HEK293 (cell line): ENCODE data around the gene DMC1.

Source experiments
- CTCF ChIA-PET: fragments of 350-600 bp; formaldehyde crosslinking; extraction: SDS; loops from one replicate; lab custom pipeline; 2021; ENCODE audit warnings: antibody characterized with exemption; lab: Yijun Ruan, JAX
- POLR2A ChIA-PET: fragments of 300-600 bp; formaldehyde crosslinking; extraction: SDS; loops from one replicate; lab custom pipeline; 2020; ENCODE audit warnings: antibody characterized with exemption, inconsistent platforms; lab: Yijun Ruan, JAX
- H3K27ac ChIP-seq: fragments of 200-500 bp; sonication (Bioruptor generic); 2 replicates; pipeline ENCODE4 v1.5.1; 2014; ENCODE audit warnings: low read depth, low read length, control low read depth, inconsistent platforms; ENCODE audit errors: extremely low read depth
- H3K36me3 ChIP-seq, 2 experiments: fragments of 200-500 bp in 1 of 2; sonication (Bioruptor generic) in 1 of 2; 1 replicate in 1 of 2; 2 replicates in 1 of 2; pipeline ENCODE4 v1.5.1; 2014 to 2017; ENCODE audit warnings: inconsistent platforms in 2 of 2, low read length in 2 of 2; ENCODE audit not compliant: control insufficient read depth in 2 of 2, insufficient read depth in 1 of 2
- H3K4me1 ChIP-seq: fragments of 200-500 bp; sonication (Bioruptor generic); 2 replicates; pipeline ENCODE4 v1.5.1; 2014; ENCODE audit warnings: mild to moderate bottlenecking, low read length, inconsistent platforms; ENCODE audit not compliant: control insufficient read depth, insufficient read depth
- H3K4me3 ChIP-seq: 2 replicates; pipeline ENCODE4 v1.5.1; 2011; ENCODE audit warnings: low read depth, mild to moderate bottlenecking, control low read depth, low read length, moderate library complexity
- H3K9me3 ChIP-seq: fragments of 200-500 bp; sonication (Bioruptor generic); 2 replicates; pipeline ENCODE4 v1.5.1; 2014; ENCODE audit warnings: low read depth, low read length, inconsistent platforms; ENCODE audit not compliant: control insufficient read depth, insufficient read depth
- GLI4 ChIP-seq: fragments of 450-650 bp; formaldehyde crosslinking; IDR thresholded peaks from 2 replicates; pipeline ENCODE4 v1.5.1; 2016; ENCODE audit warnings: missing biosample characterization, missing genetic modification characterization
- GLIS2 ChIP-seq: fragments of 450-650 bp; formaldehyde crosslinking; IDR thresholded peaks from 2 replicates; pipeline ENCODE4 v1.5.1; 2016; ENCODE audit warnings: missing biosample characterization, missing genetic modification characterization
- KLF16 ChIP-seq: fragments of 450-650 bp; formaldehyde crosslinking; IDR thresholded peaks from 2 replicates; pipeline ENCODE4 v1.5.1; 2017; ENCODE audit warnings: missing biosample characterization, missing genetic modification characterization
- TRIM28 ChIP-seq: IDR thresholded peaks from 2 replicates; pipeline ENCODE4 v1.6.1; 2011; ENCODE audit warnings: low read length, control low read depth, borderline replicate concordance
- WT1 ChIP-seq: fragments of 450-650 bp; formaldehyde crosslinking; IDR thresholded peaks from 2 replicates; pipeline ENCODE4 v1.5.1; 2016; ENCODE audit warnings: missing biosample characterization, missing genetic modification characterization
- ZBTB21 ChIP-seq: fragments of 450-650 bp; formaldehyde crosslinking; IDR thresholded peaks from 2 replicates; pipeline ENCODE4 v1.5.1; 2017; ENCODE audit warnings: missing biosample characterization, missing genetic modification characterization
- ZFP37 ChIP-seq: fragments of 450-650 bp; formaldehyde crosslinking; IDR thresholded peaks from 2 replicates; pipeline ENCODE4 v1.5.1; 2016; ENCODE audit warnings: missing biosample characterization, missing genetic modification characterization
- ZNF10 ChIP-seq: fragments of 450-650 bp; formaldehyde crosslinking; IDR thresholded peaks from 2 replicates; pipeline ENCODE4 v1.5.1; 2017; ENCODE audit warnings: missing biosample characterization, missing genetic modification characterization
- ZNF184 ChIP-seq: fragments of 450-650 bp; IDR thresholded peaks from 2 replicates; pipeline ENCODE4 v1.5.1; 2018; ENCODE audit warnings: missing biosample characterization, mild to moderate bottlenecking, missing genetic modification characterization
- ZNF239 ChIP-seq: fragments of 450-650 bp; formaldehyde crosslinking; IDR thresholded peaks from 2 replicates; pipeline ENCODE4 v1.5.1; 2016; ENCODE audit warnings: missing biosample characterization, missing genetic modification characterization
- ZNF24 ChIP-seq: fragments of 450-650 bp; formaldehyde crosslinking; IDR thresholded peaks from 2 replicates; pipeline ENCODE4 v1.5.1; 2016; ENCODE audit warnings: missing biosample characterization, missing genetic modification characterization
- ZNF26 ChIP-seq: fragments of 450-650 bp; formaldehyde crosslinking; IDR thresholded peaks from 2 replicates; pipeline ENCODE4 v1.5.1; 2016; ENCODE audit warnings: missing biosample characterization, missing genetic modification characterization
- ZNF311 ChIP-seq: fragments of 450-650 bp; formaldehyde crosslinking; IDR thresholded peaks from 2 replicates; pipeline ENCODE4 v1.5.1; 2017; ENCODE audit warnings: missing biosample characterization, missing genetic modification characterization, borderline replicate concordance
- ZNF404 ChIP-seq: fragments of 450-650 bp; formaldehyde crosslinking; IDR thresholded peaks from 2 replicates; pipeline ENCODE4 v1.5.1; 2017; ENCODE audit warnings: missing biosample characterization, missing genetic modification characterization
- ZNF561 ChIP-seq: fragments of 450-650 bp; IDR thresholded peaks from 2 replicates; pipeline ENCODE4 v1.5.1; 2018; ENCODE audit warnings: missing biosample characterization, missing genetic modification characterization, borderline replicate concordance
- ZNF610 ChIP-seq: fragments of 450-650 bp; formaldehyde crosslinking; IDR thresholded peaks from 2 replicates; pipeline ENCODE4 v1.5.1; 2016; ENCODE audit warnings: missing biosample characterization, missing genetic modification characterization, borderline replicate concordance
- ZNF837 ChIP-seq: fragments of 450-650 bp; formaldehyde crosslinking; IDR thresholded peaks from 2 replicates; pipeline ENCODE4 v1.5.1; 2016; ENCODE audit warnings: missing biosample characterization, missing genetic modification characterization
- TF ChIP-seq, protein P1 (sequence below): fragments of 450-650 bp; formaldehyde crosslinking; IDR thresholded peaks from 2 replicates; pipeline ENCODE4 v1.5.1; 2016; ENCODE audit warnings: missing biosample characterization, missing genetic modification characterization
- TF ChIP-seq, protein P2 (sequence below): fragments of 450-650 bp; formaldehyde crosslinking; IDR thresholded peaks from 2 replicates; pipeline ENCODE4 v1.5.1; 2017; ENCODE audit warnings: missing biosample characterization, missing genetic modification characterization
- TF ChIP-seq, protein P3 (sequence below): fragments of 450-650 bp; formaldehyde crosslinking; IDR thresholded peaks from 2 replicates; pipeline ENCODE4 v1.5.1; 2016; ENCODE audit warnings: missing biosample characterization, missing genetic modification characterization
- TF ChIP-seq, protein P4 (sequence below): fragments of 450-650 bp; IDR thresholded peaks from 2 replicates; pipeline ENCODE4 v1.5.1; 2018; ENCODE audit warnings: missing biosample characterization, mild to moderate bottlenecking, missing genetic modification characterization
- TF ChIP-seq, protein P5 (sequence below): fragments of 450-650 bp; formaldehyde crosslinking; IDR thresholded peaks from 2 replicates; pipeline ENCODE4 v1.5.1; 2016; ENCODE audit warnings: missing biosample characterization, missing genetic modification characterization

DMC1 gene

DNA sequence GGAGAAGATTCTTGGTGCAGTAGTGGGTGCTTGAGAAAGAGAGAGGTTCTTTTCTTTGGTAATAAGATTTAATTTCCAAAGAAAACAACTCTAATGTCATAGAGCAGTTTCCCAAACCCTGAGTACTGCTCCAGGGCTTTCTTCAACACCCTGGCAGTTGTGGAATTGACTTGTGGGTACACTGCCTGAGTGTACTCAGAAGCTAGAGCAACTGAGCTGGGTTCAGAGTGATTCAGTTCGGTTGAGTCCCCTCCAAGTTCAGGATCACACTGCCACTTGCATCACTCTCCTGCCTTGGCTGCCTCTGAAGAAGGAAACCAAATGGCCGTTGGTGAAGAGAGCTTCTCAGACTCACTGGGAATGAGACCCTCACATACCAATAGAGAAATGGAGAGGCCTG is 5.3 kb downstream of the DMC1 start:
- Histone ChIP-seq H3K27ac (no peak overlapping the region), H3K9me3 (no peaks in the 10 kb centered on the region), H3K36me3 (peaks cover 0 to 2% of the 10 kb centered on the region in 2 experiments; a peak in 1 of 3 replicates), H3K4me1 (peaks cover 15% of the 10 kb centered on the region), H3K4me3 (no peak overlapping the region)
- ChIA-PET CTCF (interaction anchor here (0.5 to 2.5 kb wide), 2 partner anchors 462 to 513 kb away, joined by 5 to 9 read pairs; no protein-coding TSS in a partner anchor), POLR2A (no interaction called here)
- TF ChIP-seq ZNF10 (tag by site-specific recombination) = no peak
- no peak for TF ChIP-seq ZNF26 (tag by site-specific recombination)
- TF ChIP-seq TRIM28 = no peak
- TF ChIP-seq ZNF239 (tag by site-specific recombination) = no peak
- no peak for TF ChIP-seq ZNF837 (tag by site-specific recombination)
- no peak for TF ChIP-seq ZNF311 (tag by site-specific recombination)
- TF ChIP-seq GLI4 = no peak
- TF ChIP-seq ZNF404 (tag by site-specific recombination) = no peak
- no peak for TF ChIP-seq KLF16 (tag by site-specific recombination)
- TF ChIP-seq, protein P1, sequence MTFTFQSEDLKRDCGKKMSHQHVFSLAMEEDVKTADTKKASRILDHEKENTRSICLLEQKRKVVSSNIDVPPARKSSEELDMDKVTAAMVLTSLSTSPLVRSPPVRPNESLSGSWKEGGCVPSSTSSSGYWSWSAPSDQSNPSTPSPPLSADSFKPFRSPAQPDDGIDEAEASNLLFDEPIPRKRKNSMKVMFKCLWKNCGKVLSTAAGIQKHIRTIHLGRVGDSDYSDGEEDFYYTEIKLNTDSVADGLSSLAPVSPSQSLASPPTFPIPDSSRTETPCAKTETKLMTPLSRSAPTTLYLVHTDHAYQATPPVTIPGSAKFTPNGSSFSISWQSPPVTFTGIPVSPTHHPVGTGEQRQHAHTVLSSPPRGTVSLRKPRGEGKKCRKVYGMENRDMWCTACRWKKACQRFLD = no peak
- TF ChIP-seq, protein P2, sequence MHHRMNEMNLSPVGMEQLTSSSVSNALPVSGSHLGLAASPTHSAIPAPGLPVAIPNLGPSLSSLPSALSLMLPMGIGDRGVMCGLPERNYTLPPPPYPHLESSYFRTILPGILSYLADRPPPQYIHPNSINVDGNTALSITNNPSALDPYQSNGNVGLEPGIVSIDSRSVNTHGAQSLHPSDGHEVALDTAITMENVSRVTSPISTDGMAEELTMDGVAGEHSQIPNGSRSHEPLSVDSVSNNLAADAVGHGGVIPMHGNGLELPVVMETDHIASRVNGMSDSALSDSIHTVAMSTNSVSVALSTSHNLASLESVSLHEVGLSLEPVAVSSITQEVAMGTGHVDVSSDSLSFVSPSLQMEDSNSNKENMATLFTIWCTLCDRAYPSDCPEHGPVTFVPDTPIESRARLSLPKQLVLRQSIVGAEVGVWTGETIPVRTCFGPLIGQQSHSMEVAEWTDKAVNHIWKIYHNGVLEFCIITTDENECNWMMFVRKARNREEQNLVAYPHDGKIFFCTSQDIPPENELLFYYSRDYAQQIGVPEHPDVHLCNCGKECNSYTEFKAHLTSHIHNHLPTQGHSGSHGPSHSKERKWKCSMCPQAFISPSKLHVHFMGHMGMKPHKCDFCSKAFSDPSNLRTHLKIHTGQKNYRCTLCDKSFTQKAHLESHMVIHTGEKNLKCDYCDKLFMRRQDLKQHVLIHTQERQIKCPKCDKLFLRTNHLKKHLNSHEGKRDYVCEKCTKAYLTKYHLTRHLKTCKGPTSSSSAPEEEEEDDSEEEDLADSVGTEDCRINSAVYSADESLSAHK (tag by site-specific recombination) = no peak
- TF ChIP-seq, protein P3, sequence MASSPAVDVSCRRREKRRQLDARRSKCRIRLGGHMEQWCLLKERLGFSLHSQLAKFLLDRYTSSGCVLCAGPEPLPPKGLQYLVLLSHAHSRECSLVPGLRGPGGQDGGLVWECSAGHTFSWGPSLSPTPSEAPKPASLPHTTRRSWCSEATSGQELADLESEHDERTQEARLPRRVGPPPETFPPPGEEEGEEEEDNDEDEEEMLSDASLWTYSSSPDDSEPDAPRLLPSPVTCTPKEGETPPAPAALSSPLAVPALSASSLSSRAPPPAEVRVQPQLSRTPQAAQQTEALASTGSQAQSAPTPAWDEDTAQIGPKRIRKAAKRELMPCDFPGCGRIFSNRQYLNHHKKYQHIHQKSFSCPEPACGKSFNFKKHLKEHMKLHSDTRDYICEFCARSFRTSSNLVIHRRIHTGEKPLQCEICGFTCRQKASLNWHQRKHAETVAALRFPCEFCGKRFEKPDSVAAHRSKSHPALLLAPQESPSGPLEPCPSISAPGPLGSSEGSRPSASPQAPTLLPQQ = no peak
- TF ChIP-seq ZFP37 (tag by site-specific recombination) = no peak
- TF ChIP-seq, protein P4, sequence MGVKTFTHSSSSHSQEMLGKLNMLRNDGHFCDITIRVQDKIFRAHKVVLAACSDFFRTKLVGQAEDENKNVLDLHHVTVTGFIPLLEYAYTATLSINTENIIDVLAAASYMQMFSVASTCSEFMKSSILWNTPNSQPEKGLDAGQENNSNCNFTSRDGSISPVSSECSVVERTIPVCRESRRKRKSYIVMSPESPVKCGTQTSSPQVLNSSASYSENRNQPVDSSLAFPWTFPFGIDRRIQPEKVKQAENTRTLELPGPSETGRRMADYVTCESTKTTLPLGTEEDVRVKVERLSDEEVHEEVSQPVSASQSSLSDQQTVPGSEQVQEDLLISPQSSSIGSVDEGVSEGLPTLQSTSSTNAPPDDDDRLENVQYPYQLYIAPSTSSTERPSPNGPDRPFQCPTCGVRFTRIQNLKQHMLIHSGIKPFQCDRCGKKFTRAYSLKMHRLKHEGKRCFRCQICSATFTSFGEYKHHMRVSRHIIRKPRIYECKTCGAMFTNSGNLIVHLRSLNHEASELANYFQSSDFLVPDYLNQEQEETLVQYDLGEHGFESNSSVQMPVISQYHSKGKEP (tag by site-specific recombination) = no peak
- TF ChIP-seq, all 188 proteins: peak for 0

DNA sequence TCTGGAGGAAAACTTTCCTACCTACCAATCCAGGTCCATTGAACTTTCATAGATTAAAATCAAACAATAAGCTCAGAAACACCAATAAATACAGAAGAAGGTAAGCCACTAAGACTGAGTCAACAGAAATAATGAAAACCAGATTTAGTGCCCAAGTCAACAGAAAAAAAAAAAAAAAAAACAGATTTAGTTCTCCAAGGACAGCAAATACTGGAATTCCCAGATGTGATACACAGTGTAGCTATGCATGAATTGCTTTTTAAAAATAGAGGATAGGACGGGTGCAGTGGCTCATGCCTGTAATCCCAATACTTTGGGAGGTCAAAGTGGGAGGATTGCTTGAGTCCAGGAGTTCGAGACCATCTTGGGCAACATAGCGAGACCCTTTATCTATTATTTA is 15.7 kb downstream of the DMC1 start:
- no peak overlapping the region for H3K27ac ChIP-seq
- CTCF ChIA-PET = interaction anchor here (0.7 kb wide), 1 partner anchor 18 kb away, joined by 3 read pairs; no protein-coding TSS in a partner anchor
- no peaks in the 10 kb centered on the region for H3K9me3 ChIP-seq
- H3K36me3 ChIP-seq = no peaks in the 10 kb centered on the region; a peak in 1 of 3 replicates
- TF ChIP-seq WT1 (tag by site-specific recombination) = no peak
- TF ChIP-seq ZNF610 (tag by site-specific recombination) = no peak
- TF ChIP-seq ZNF184 = no peak
- TF ChIP-seq, protein P5, sequence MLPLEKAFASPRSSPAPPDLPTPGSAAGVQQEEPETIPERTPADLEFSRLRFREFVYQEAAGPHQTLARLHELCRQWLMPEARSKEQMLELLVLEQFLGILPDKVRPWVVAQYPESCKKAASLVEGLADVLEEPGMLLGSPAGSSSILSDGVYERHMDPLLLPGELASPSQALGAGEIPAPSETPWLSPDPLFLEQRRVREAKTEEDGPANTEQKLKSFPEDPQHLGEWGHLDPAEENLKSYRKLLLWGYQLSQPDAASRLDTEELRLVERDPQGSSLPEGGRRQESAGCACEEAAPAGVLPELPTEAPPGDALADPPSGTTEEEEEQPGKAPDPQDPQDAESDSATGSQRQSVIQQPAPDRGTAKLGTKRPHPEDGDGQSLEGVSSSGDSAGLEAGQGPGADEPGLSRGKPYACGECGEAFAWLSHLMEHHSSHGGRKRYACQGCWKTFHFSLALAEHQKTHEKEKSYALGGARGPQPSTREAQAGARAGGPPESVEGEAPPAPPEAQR (tag by site-specific recombination) = no peak
- TF ChIP-seq ZNF561 (tag by site-specific recombination) = no peak
- TF ChIP-seq GLIS2 (tag by site-specific recombination) = no peak
- TF ChIP-seq ZNF24 (tag by site-specific recombination) = no peak
- TF ChIP-seq ZBTB21 (tag by site-specific recombination) = no peak
- no peak for TF ChIP-seq GLI4
- H3K4me3 ChIP-seq = no peak overlapping the region
- H3K4me1 ChIP-seq = no peaks in the 10 kb centered on the region
- POLR2A ChIA-PET = interaction anchor here (1.2 to 1.3 kb wide), 2 partner anchors 37 to 59 kb away, joined by 3 to 6 read pairs; no protein-coding TSS in a partner anchor
